CD14-positive monocyte (primary cell): ENCODE results near the gene SCGB3A1. TPM values are rescaled to one million over a fixed set of nuclear protein-coding genes. Genes with fewer than 3 reads are reported as not detected.

Source experiments
- DNase-seq, 3 donors: peaks; one replicate each; pipeline ENCODE4 v3.0.0-alpha.2; 2011 to 2022
- H2AFZ ChIP-seq: 2 replicates; pipeline ENCODE4 v1.6.0; 2012; ENCODE audit warnings: mild to moderate bottlenecking, low read depth, low read length, inconsistent platforms; ENCODE audit not compliant: insufficient read depth, poor library complexity, severe bottlenecking
- H3K27ac ChIP-seq, 2 donors: 1 replicate in 1 of 2; 2 replicates in 1 of 2; pipeline ENCODE4 v1.5.1; 2012 to 2013; ENCODE audit warnings: low read length in 2 of 2, control low read depth in 1 of 2, inconsistent platforms in 1 of 2, low read depth in 1 of 2, mild to moderate bottlenecking in 1 of 2
- H3K27me3 ChIP-seq, 2 donors: one replicate each; pipeline versions ENCODE4 v1.6.0 to v1.6.1; 2011 to 2013; ENCODE audit warnings: low read length in 2 of 2; ENCODE audit not compliant: control insufficient read depth in 2 of 2, insufficient read depth in 2 of 2
- H3K36me3 ChIP-seq, 2 donors: replicated peaks in 1 of 2; 1 replicate in 1 of 2; 2 replicates in 1 of 2; pipeline versions ENCODE4 v1.5.1 to v1.6.1; 2012 to 2013; ENCODE audit warnings: low read length in 2 of 2, control low read depth in 1 of 2, inconsistent platforms in 1 of 2, mild to moderate bottlenecking in 1 of 2; ENCODE audit not compliant: insufficient read depth in 2 of 2, control insufficient read depth in 1 of 2
- H3K4me1 ChIP-seq, 2 donors: 1 replicate in 1 of 2; 2 replicates in 1 of 2; pipeline versions ENCODE4 v1.5.1 to v1.6.1; 2012 to 2013; ENCODE audit warnings: low read length in 2 of 2, control low read depth in 1 of 2, inconsistent platforms in 1 of 2, mild to moderate bottlenecking in 1 of 2, moderate library complexity in 1 of 2; ENCODE audit not compliant: insufficient read depth in 2 of 2, control insufficient read depth in 1 of 2
- H3K4me2 ChIP-seq: replicated peaks from 2 replicates; pipeline ENCODE3; 2012; ENCODE audit warnings: low read length, moderate library complexity, mild to moderate bottlenecking; ENCODE audit not compliant: poor library complexity, severe bottlenecking; ENCODE audit errors: extremely low read depth
- H3K4me3 ChIP-seq, 3 experiments: fragments of 200-600 bp in 1 of 3; sonication (generic) in 1 of 3; replicated peaks in 1 of 3; 1 replicate in 2 of 3; 2 replicates in 1 of 3; pipeline ENCODE4 v1.5.1; 2011 to 2013; ENCODE audit warnings: low read length in 3 of 3, mild to moderate bottlenecking in 3 of 3, control low read depth in 2 of 3, low read depth in 2 of 3, inconsistent platforms in 1 of 3, moderate library complexity in 1 of 3
- H3K79me2 ChIP-seq: 2 replicates; pipeline ENCODE4 v1.6.0; 2012; ENCODE audit warnings: mild to moderate bottlenecking, control low read depth, inconsistent platforms, low read length, moderate library complexity; ENCODE audit not compliant: insufficient read depth
- H3K9ac ChIP-seq: 2 replicates; pipeline ENCODE4 v1.6.0; 2017; ENCODE audit warnings: low read length, mild to moderate bottlenecking; ENCODE audit not compliant: insufficient read depth, poor library complexity, severe bottlenecking
- H3K9me3 ChIP-seq, 2 donors: replicated peaks in 1 of 2; 1 replicate in 1 of 2; 2 replicates in 1 of 2; pipeline versions ENCODE4 v1.5.1 to v1.6.1; 2012 to 2013; ENCODE audit warnings: low read length in 2 of 2, control low read depth in 1 of 2; ENCODE audit not compliant: control insufficient read depth in 1 of 2, insufficient read depth in 1 of 2
- H4K20me1 ChIP-seq: 2 replicates; pipeline ENCODE4 v1.6.0; 2012; ENCODE audit warnings: mild to moderate bottlenecking, low read length, control low read depth, moderate library complexity; ENCODE audit not compliant: insufficient read depth
- H3K27ac Mint-ChIP-seq, 7 donors: one replicate each; pipeline ENCODE4 v1.8.0; 2020; ENCODE audit warnings: mild to moderate bottlenecking in 7 of 7, mixed read lengths in 7 of 7, moderate library complexity in 6 of 7, inconsistent platforms in 2 of 7
- H3K27me3 Mint-ChIP-seq, 3 donors: one replicate each; pipeline ENCODE4 v1.8.0; 2021 to 2022; ENCODE audit warnings: low read depth in 3 of 3, mild to moderate bottlenecking in 3 of 3, mixed read lengths in 3 of 3, moderate library complexity in 3 of 3, inconsistent platforms in 1 of 3
- H3K36me3 Mint-ChIP-seq, 2 donors: one replicate each; pipeline ENCODE4 v1.8.0; 2020; ENCODE audit warnings: mixed read lengths in 2 of 2, inconsistent platforms in 1 of 2, mild to moderate bottlenecking in 1 of 2
- H3K4me1 Mint-ChIP-seq: one replicate; pipeline ENCODE4 v1.8.0; 2020; ENCODE audit warnings: mild to moderate bottlenecking, mixed read lengths
- H3K4me3 Mint-ChIP-seq, 2 donors: one replicate each; pipeline ENCODE4 v1.8.0; 2020; ENCODE audit warnings: mild to moderate bottlenecking in 2 of 2, mixed read lengths in 2 of 2, moderate library complexity in 1 of 2
- H3K9me3 Mint-ChIP-seq, 7 donors: one replicate each; pipeline ENCODE4 v1.8.0; 2020 to 2022; ENCODE audit warnings: mixed read lengths in 7 of 7, mild to moderate bottlenecking in 6 of 7, moderate library complexity in 6 of 7, inconsistent platforms in 2 of 7
- CTCF ChIP-seq: fragments of 200-600 bp; IDR thresholded peaks from one replicate; pipeline ENCODE4 v1.8.0; 2022; ENCODE audit warnings: antibody characterized with exemption, mild to moderate bottlenecking
- WGBS: methylation state at CpG from one replicate; pipeline ENCODE4 v1.1.5; 2013; ENCODE audit warnings: missing lambda C conversion rate; ENCODE audit not compliant: insufficient coverage; 5-methylcytosine and 5-hydroxymethylcytosine counted together
- intact Hi-C, 2 donors: fragments of 100-400 bp; cut with micrococcal nuclease; formaldehyde crosslinking; loops; one replicate each; pipeline versions ENCODE4 v1.15.0 to v1.15.1; 2023
- polyA plus RNA-seq, 3 donors: library from polyadenylated mRNA; depleted of rRNA in 1 of 3; unstranded in 2 of 3; stranded (reverse) in 1 of 3; fragments of 300-500 nt in 2 of 3; fragments of >200 nt in 1 of 3; fragmentation: Illumina TruSeq in 2 of 3; gene quantifications; 1 replicate in 2 of 3; 2 replicates in 1 of 3; pipeline ENCODE4 v1.2.3, GENCODE V29; 2012 to 2021

Gene SCGB3A1
- polyA plus RNA-seq, 3 donors, result 0.49 to 0.83 (median 0.59) TPM

GRCh38 chr5:180555168-180555921, 36.0 kb downstream of the SCGB3A1 start:
- no peak for DNase-seq
- no peak overlapping the region for H3K4me3 Mint-ChIP-seq
- H3K27ac ChIP-seq, result no peak overlapping the region
- peaks cover 71 to 83% of the 10 kb centered on the region in 2 donors for H3K36me3 Mint-ChIP-seq
- intact Hi-C loops, result no loop called here
- H3K27me3 Mint-ChIP-seq, result no peaks in the 10 kb centered on the region
- H3K79me2 ChIP-seq, result peaks cover 9% of the 10 kb centered on the region
- no peak overlapping the region for H3K27ac Mint-ChIP-seq
- no peak overlapping the region for H3K4me2 ChIP-seq
- WGBS, result 96% methylated on average over 3 of the region's 7 CpGs
- no peaks in the 10 kb centered on the region for H3K27me3 ChIP-seq
- no peak for TF ChIP-seq CTCF
- H2AFZ ChIP-seq, result no peak overlapping the region
- no peaks in the 10 kb centered on the region for H3K4me1 ChIP-seq
- H3K9me3 ChIP-seq, result no peaks in the 10 kb centered on the region
- no peak overlapping the region for H3K4me3 ChIP-seq
- H3K9me3 Mint-ChIP-seq, result no peaks in the 10 kb centered on the region
- H4K20me1 ChIP-seq, result peaks cover 18% of the 10 kb centered on the region
- no peak overlapping the region for H3K9ac ChIP-seq
- H3K4me1 Mint-ChIP-seq, result no peaks in the 10 kb centered on the region
- H3K36me3 ChIP-seq, result peaks cover 24 to 99% of the 10 kb centered on the region in 2 donors

GRCh38 chr5:180553530-180553929, 37.8 kb downstream of the SCGB3A1 start:
- Histone ChIP-seq H3K4me3 (no peak overlapping the region), H3K27ac (no peak overlapping the region), H3K4me2 (no peak overlapping the region), H3K4me1 (no peaks in the 10 kb centered on the region), H3K27me3 (no peaks in the 10 kb centered on the region), H2AFZ (no peak overlapping the region), H4K20me1 (peaks cover 12% of the 10 kb centered on the region), H3K36me3 (peaks cover 30 to 99% of the 10 kb centered on the region in 2 donors), H3K79me2 (peaks cover 6% of the 10 kb centered on the region), H3K9me3 (no peaks in the 10 kb centered on the region), H3K9ac (no peak overlapping the region)
- Mint-ChIP-seq H3K27ac (no peak overlapping the region), H3K4me3 (no peak overlapping the region), H3K4me1 (no peaks in the 10 kb centered on the region), H3K36me3 (peaks cover 64 to 76% of the 10 kb centered on the region in 2 donors), H3K9me3 (no peaks in the 10 kb centered on the region), H3K27me3 (no peaks in the 10 kb centered on the region)
- intact Hi-C loops, result no loop called here
- no peak for DNase-seq
- TF ChIP-seq CTCF, result no peak
- WGBS, result no CpG with 5 or more reads among the region's 3 CpGs
